GM19035 (cell line): Measurements from ENCODE around the gene CWC27.
"Not testable (repeated sequence)": the region's sequence is repeated elsewhere in the genome, so short reads cannot be mapped to it uniquely, and the experiment has no call there.

Experiments used
- ATAC-seq: cut with Tn5 transposase; IDR thresholded peaks from one replicate; pipeline ENCODE4 v1.9.1; 2021; ENCODE audit not compliant: unreplicated experiment

The CWC27 gene

GRCh38 chr5:64786372-64786771 is 17.6 kb downstream of the CWC27 start:
- ATAC-seq: no peak

DNA sequence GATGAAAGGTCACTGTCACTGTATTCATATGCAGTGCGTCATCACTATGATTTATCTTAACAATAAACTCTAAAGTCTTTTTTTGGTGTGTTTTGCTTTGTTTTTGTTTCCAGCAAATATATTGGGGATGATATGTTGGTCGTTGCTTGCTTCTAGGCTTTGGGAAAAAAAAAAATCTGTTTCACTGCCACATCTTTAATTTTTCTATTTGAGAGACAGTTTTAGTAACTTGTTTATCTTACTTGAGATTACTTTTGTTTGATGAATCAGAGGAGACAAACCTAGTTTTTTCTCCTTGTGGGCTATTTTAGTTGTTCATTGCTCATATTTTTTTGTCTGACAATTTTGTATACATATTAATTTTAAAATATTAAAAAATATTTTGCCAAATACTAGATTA is 19.4 kb downstream of the CWC27 start:
- no peak for ATAC-seq

- no peak for ATAC-seq
Measured at GRCh38 chr5:64789457-64789856, 20.7 kb downstream of the CWC27 start.

DNA sequence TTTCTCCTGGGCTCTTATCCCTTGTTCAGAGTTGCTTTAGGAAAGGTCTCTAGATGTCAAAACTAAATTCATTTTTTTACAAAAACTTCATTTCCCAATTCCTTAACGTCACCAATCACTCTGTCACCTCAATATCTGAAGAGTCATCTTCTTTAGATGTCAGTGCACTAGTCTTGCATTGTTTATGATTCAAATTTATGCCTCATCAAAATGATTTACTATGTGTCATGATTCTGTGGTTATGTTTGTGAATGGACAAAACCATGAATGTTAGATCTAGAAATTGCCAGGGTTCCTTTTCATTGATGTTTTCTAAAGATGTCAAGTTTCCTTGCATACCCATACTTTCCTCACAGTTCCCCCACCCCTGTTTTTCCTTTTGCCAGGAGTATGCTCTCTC is 21.5 kb downstream of the CWC27 start:
- no peak for ATAC-seq

DNA sequence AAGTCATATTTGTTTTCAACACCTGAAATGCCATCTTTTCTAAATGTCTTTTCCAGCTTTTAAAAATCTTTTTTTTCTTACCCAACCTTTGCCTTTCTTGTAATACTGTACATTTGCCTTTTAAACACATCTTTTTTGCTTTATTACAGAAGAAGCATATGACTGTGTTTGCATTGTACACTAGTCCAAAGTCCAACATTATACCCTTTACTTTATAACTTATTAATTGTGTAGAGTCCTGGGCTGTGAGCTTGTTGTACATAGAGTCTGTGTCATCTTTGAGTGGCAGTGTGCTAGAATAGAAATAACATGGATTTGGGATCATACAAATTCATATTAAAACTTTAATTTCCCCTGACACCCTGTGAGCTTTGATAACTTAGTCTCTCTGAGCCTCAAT is 23.7 kb downstream of the CWC27 start:
- no peak for ATAC-seq

GRCh38 chr5:64794053-64794770 is 25.5 kb downstream of the CWC27 start:
- no peak for ATAC-seq

- ATAC-seq: no peak
Measured at GRCh38 chr5:64796301-64796700, 27.6 kb downstream of the CWC27 start.

DNA sequence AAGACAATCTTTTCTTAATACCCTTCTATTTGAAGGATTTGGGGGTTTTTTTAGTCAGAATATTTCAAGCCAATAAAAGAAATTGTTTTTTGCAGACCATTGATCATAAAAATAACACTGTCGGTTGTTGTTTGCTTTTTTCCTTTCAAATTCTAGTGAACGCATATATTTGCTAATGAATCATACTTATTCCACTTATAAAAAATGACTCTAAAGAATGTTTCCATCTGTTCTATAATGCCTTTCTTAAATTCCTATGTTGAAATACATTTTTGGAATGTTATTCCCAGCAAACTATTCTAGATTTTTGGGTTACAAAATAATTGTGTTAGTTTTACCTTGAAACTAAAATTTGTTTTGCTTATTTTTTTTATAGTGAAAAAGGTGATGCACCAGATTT is 32.2 kb downstream of the CWC27 start:
- ATAC-seq: no peak

GRCh38 chr5:64806537-64806936 is 37.8 kb downstream of the CWC27 start:
- ATAC-seq: no peak

DNA sequence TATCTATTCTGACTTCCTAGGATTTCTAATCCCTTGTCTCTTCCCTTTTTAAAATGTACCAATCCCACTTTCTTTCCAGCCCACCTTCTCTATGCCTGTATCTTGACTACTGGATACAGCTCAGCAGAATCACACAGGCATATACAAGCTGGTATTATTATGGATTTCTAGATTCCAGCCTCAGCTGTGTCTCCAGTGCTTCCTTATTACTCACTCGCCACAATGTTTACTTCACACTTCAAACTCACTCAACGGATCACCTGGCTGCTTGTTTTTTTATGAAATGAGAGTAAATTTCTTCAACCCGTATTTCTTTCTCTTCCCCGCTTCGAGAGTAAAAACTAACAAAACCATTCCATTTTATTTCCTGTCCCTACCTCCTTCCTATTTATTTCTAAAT is 38.8 kb downstream of the CWC27 start:
- ATAC-seq: no peak

- peak; percentile 49 for ATAC-seq
Measured at GRCh38 chr5:64811050-64811640, 42.4 kb downstream of the CWC27 start.

DNA sequence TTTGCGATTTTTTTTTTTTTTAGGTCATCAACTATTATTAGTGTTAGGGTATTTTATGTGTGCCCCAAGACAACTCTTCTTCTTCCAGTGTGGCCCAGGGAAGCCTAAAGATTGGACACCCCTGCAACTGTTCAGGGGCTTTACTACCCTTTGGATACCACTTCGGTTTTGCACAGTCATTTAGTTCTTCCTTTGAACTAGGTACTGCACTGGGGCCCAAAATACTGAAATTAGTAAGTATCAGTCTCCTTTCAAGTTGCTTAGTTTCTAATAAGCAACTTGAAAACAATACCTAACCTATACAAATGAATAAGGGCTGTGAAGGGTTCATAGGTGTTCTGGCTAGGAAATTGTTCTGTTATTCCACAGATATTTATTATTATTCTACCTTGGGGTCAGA is 45.3 kb downstream of the CWC27 start:
- peak; percentile 97 for ATAC-seq

- ATAC-seq: no peak
Measured at GRCh38 chr5:64818245-64818644, 49.5 kb downstream of the CWC27 start.

GRCh38 chr5:64819345-64819744 is 50.6 kb downstream of the CWC27 start:
- not testable (repeated sequence) for ATAC-seq

DNA sequence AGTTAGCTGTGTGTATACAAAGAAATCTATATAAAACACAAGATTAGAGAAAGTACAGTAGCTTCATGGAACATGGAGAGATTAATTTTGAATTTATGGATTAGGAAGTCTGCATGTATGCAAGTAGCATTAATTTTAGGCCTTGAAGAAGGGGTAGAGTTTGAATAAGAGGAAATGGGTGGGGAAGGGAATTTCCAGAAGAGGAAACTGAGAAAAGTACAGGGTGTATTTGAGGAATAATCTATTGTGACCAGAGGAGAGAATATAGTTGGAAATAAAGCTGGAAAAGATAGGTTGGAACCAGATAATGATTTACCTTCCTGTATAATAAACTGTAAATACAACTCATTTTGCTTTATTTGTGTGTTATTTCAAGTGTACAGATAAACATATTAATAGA is 53.6 kb downstream of the CWC27 start:
- no peak for ATAC-seq

GRCh38 chr5:64826541-64826940 is 57.8 kb downstream of the CWC27 start:
- ATAC-seq: no peak

- ATAC-seq: no peak
Measured at GRCh38 chr5:64827703-64828102, 59.0 kb downstream of the CWC27 start.

GRCh38 chr5:64830650-64831049 is 61.9 kb downstream of the CWC27 start:
- ATAC-seq: not testable (repeated sequence)

DNA sequence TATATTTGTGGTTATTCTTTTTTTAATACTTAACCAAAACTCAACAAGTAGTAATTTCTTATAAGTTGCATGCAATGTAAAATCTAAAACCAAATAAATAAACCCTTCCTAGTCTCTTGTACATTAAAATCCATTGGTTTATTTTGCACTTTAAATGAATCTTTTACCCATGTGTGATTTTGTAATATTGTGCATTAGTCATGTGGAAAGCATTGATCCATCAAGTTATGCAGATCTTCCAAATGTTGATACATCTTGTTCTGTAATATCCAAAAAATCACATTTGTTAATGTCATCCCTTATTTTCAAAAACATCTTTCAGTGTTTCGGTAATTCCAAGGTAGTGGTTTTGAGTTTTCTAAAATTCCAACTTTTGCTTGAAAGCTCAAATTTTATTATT is 63.3 kb downstream of the CWC27 start:
- no peak for ATAC-seq

- no peak for ATAC-seq
Measured at GRCh38 chr5:64834037-64834436, 65.3 kb downstream of the CWC27 start.

DNA sequence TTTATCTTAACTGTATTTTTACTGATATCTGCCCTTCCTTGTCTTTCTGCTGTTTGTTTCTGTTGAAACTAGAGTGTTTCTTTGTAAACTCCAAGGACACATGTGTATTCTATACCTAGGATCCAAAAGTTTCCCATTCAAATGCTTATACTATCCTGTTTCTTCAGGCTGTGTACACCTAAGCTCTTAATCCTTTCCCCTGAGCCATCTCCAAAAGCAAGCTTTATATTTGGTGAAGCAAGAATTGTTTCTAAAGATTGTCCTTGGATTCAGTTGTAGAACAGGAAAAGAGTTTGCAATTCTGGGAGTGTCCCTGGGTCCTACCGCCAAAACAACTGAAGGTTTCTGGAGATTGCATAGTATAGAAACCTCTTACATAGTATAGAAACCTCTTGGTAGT is 65.9 kb downstream of the CWC27 start:
- ATAC-seq: no peak

DNA sequence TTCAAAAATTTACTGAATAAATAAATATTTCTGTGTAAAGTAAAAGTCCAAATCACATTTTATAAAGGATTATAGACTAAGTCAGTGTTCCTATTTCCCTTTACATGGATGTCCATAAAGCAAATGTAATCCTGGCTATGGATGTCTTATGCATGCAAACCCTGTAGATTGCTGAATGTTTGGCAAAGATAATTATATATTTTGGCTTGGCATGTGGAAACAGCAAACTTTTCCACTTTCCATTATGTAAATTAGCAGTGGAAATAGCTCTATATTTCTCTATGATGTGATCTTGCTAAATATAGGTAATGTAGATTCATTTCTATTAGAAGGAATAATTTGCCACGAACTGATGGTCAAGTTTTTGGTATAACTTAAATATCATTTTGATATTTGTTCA is 66.5 kb downstream of the CWC27 start:
- no peak for ATAC-seq

DNA sequence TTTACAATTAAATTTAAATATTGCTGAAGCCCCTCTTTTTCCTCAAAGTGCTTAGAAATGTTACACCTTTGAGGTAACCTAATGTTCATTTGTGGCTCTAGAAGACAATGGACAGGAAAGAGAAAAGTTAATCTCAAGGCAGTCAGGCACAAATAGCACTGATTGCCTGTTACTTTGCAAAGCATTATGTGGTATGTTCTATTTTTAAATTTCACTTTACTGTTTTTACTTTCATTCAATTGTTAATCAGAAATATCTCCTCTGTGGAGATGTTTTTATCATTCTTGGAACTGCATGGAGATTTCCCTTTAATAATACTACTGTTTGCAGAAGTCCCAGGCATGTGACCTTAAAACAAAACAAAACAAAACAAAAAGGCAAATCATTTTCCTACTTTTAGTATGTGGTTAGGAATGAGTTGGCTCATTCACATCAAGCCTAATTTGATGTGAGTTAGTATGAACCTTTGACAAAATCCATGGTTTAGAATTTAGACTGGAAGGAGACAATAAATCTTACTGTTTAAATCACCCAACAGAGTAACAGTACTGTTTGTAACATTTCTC is 67.5 kb downstream of the CWC27 start:
- ATAC-seq: no peak
